Occipital lobe (tissue), 2 donors: ENCODE results near the gene MAPK13. TPM values are rescaled to one million over a fixed set of nuclear protein-coding genes. Genes with fewer than 3 reads are reported as not detected.

ENCODE experiments used
- DNase-seq: peaks from one replicate; lab custom pipeline; 2025; lab: John Stamatoyannopoulos, UW
- total RNA-seq: library from RNA; depleted of rRNA; stranded (reverse); fragments of >200 nt; gene quantifications from one replicate; pipeline ENCODE4 v1.2.3, GENCODE V29; 2014

MAPK13 gene
- total RNA-seq, 1 donor from 2014 or later, result 3.0 TPM

DNA sequence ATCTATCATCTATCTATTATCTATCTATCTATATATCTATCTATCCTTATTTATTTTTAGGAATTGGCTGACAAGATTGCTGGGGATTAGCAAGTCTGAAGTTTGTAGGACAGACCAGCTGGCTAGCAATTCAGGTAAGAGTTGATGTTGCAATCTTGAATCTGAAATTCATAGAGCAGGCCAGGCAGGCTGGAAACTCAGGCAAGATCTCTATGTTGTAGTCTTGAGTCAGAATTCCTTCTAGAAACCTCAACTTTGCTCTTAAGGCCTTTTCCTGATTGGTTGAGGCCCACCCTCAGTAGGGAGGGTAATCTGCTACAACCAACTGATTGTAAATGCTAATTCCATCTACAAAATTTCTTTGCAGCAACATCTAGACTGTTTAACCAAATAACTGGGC is 19.2 kb downstream of the MAPK13 start:
- no peak for DNase-seq

DNA sequence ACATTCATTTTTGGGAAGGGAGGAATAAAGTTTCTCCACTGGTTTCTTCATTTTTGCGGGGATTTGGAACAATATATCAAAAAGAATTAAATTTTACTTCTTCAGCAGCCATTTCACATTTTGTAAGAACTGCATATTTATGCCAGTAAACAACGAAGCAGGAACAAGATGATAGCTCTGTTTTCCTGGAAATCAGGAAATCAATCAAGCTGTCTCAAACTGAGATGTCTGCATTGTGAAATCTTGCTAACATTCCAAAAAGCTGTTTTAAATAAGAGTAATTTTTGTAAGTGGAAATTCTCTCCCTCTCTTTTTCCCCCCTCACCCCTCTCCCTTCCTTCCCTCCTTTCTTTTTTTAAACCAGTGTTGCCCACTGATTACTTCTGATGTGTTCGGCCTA is 20.0 kb downstream of the MAPK13 start:
- no peak for DNase-seq

- DNase-seq, result no peak
Observed at GRCh38 chr6:36154286-36154685, 24.0 kb downstream of the MAPK13 start.

GRCh38 chr6:36155662-36156061 is 25.3 kb downstream of the MAPK13 start:
- DNase-seq, result no peak

DNA sequence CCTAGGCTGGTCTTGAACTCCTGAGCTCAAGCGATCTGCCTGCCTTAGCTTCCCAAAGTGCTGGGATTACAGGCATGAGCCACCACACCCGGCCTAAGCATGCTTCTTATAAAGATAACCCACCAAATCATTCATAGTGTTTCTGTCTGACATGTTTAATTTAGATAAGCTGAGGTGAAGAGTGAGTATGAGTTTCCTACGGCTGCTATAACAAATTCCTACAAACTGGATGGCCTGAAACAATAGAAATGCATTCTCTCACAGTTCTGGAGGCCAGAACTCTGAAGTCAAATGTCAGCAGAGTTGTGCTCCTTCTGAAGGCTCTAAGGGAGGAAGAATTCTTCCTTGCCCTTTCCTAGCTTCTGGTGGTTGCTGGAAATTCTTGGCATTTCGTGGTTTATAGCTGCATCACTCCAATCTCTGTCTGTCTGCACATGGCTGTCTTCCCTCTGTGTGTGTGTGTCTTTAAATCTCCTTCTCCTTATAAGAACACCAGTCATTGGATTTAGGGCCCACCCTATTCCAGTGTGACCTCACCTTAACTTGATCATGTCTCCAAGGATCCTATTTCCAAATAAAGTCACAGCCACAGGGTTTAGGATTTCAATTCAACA is 29.9 kb downstream of the MAPK13 start:
- DNase-seq, result no peak

GRCh38 chr6:36169023-36170007 is 39.0 kb downstream of the MAPK13 start:
- no peak for DNase-seq

GRCh38 chr6:36170704-36171103 is 40.4 kb downstream of the MAPK13 start:
- no peak for DNase-seq

DNA sequence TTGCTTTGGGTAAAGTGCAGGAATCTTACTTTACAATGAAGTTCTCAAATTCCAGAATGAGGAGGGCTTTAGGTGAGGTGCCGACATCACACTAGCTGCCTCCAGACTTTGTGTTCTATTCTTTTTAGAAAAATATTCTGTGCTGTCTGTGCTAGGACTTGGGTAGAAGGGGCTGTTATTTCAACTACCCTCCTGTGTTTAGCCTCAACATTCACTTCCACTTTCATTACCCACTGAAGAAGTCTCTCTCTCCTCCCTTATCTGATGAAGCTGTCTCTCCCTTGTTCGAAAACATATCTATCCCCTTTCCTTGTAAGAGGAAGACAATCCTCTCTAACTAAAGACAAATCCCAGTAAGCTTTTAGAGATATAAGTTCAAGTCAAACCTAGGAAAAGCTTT is 41.3 kb downstream of the MAPK13 start:
- DNase-seq, result no peak

DNA sequence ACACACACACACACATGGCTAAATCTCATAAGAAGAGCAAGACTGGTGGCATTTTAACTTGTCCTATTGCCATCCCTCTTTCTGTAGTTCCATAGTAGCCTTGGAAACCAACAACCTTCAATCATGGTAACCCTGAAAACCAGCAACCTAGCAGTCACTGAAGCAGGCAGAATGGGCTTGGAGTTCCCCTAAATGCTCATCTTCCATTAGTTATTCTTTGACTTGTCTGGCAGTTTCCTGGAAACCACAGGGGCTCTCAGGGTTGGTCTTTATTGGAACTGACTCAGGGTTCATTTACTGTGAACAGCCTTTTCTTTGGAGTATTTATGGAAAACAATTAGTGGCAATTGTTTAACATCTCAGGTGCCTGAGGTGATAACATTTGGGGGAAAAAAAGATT is 46.9 kb downstream of the MAPK13 start:
- no peak for DNase-seq

DNA sequence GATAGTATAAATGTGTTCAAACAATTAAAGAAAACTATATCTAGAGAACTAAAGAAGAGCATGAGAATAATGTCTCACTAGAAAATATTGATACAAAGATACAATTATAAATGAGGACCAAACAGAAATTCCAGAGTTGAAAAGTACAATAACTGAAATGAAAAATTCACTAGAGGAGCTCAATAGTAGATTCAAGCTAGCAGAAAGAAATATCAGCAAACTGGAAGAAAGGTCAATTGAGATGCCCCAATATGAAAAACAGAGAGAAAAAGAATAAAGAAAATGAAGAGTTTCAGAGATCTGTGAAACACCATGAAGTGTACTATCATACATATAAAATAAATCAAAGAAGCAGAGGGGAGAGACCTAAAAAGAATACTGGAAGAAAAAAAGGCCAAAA is 48.2 kb downstream of the MAPK13 start:
- DNase-seq, result no peak

- DNase-seq, result no peak
Observed at GRCh38 chr6:36180126-36180525, 49.8 kb downstream of the MAPK13 start.

- DNase-seq, result no peak
Observed at GRCh38 chr6:36184311-36184710, 54.0 kb downstream of the MAPK13 start.

DNA sequence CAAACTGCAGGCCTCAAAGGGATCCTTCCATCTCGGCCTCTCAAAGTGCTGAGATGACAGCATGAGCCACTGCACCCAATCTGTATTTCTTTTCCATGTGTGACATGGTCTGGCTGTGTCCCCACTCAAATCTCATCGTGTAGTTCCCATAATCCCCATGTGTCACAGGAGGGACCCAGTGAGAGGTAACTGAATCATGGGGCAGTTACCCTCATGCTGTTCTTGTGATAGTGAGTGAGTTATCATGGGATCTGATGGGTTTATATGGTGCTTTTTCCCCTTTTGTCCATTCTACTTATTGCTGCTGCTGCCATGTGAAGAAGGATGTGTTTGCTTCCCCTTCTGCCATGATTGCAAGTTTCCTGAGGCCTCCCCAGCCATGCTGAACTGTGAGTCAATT is 55.9 kb downstream of the MAPK13 start:
- DNase-seq, result no peak

- DNase-seq, result no peak
Observed at GRCh38 chr6:36187446-36187845, 57.1 kb downstream of the MAPK13 start.

Other genes starting within 250 kb of the MAPK13 start
- gene SRPK1, start 209.4 kb upstream of the MAPK13 start, total RNA-seq, result 138 TPM
- gene SLC26A8, start 105.9 kb upstream of the MAPK13 start, total RNA-seq, result 5.3 TPM
- 56.1 TPM for gene MAPK14, start 102.7 kb upstream of the MAPK13 start, total RNA-seq
- gene BRPF3, start 66.2 kb downstream of the MAPK13 start, total RNA-seq, result 22.0 TPM
- not detected for gene PNPLA1, start 139.5 kb downstream of the MAPK13 start, total RNA-seq
- gene BNIP5, start 206.4 kb downstream of the MAPK13 start, total RNA-seq, result not detected